NK-92 (cell line): ENCODE results near the gene ADRB2.

ENCODE experiments used
- DNase-seq: peaks from one replicate; lab custom pipeline; 2025; ENCODE audit not compliant: unreplicated experiment; lab: John Stamatoyannopoulos, UW

ADRB2 gene

GRCh38 chr5:148805326-148806290, 20.8 kb upstream of the ADRB2 start:
- no peak for DNase-seq

- no peak for DNase-seq
These were observed 19.9 kb upstream of the ADRB2 start for GRCh38 chr5:148806520-148806931.

GRCh38 chr5:148807851-148808250, 18.6 kb upstream of the ADRB2 start:
- DNase-seq = no peak

GRCh38 chr5:148808864-148809642, 17.4 kb upstream of the ADRB2 start:
- no peak for DNase-seq

- DNase-seq = no peak
These were observed 16.5 kb upstream of the ADRB2 start for GRCh38 chr5:148809781-148810524.

- no peak for DNase-seq
These were observed 15.6 kb upstream of the ADRB2 start for GRCh38 chr5:148810823-148811222.

GRCh38 chr5:148811756-148812155, 14.7 kb upstream of the ADRB2 start:
- no peak for DNase-seq

- no peak for DNase-seq
These were observed 11.3 kb upstream of the ADRB2 start for GRCh38 chr5:148815086-148815485.

GRCh38 chr5:148815578-148815977, 10.8 kb upstream of the ADRB2 start:
- DNase-seq = no peak

GRCh38 chr5:148816357-148816756, 10.1 kb upstream of the ADRB2 start:
- DNase-seq = no peak

- no peak for DNase-seq
These were observed 9.6 kb upstream of the ADRB2 start for GRCh38 chr5:148816782-148817181.

GRCh38 chr5:148817606-148818005, 8.8 kb upstream of the ADRB2 start:
- DNase-seq = no peak

- no peak for DNase-seq
These were observed 5.7 kb upstream of the ADRB2 start for GRCh38 chr5:148820461-148821395.

- DNase-seq = no peak
These were observed 2.5 kb upstream of the ADRB2 start for GRCh38 chr5:148823871-148824270.

- no peak for DNase-seq
These were observed 727 bp upstream of the ADRB2 start for GRCh38 chr5:148825716-148826052.

- no peak for DNase-seq
These were observed 294 bp downstream of the ADRB2 start for GRCh38 chr5:148826739-148827070.

GRCh38 chr5:148827723-148828122, 1.3 kb downstream of the ADRB2 start:
- no peak for DNase-seq

- DNase-seq = no peak
These were observed 2.3 kb downstream of the ADRB2 start for GRCh38 chr5:148828511-148829247.

- DNase-seq = no peak
These were observed 2.8 kb downstream of the ADRB2 start for GRCh38 chr5:148829248-148829594.

- DNase-seq = no peak
These were observed 3.3 kb downstream of the ADRB2 start for GRCh38 chr5:148829734-148830133.
